Endodermal cell (in vitro differentiated cells): Measurements from ENCODE around the gene RPL13A. TPM values are rescaled to one million over a fixed set of nuclear protein-coding genes. Genes with fewer than 3 reads are reported as not detected.

Experiments
- DNase-seq: peaks from one replicate; pipeline ENCODE4 v3.0.0-alpha.2; 2017
- H3K27ac ChIP-seq: 2 replicates; pipeline ENCODE4 v1.5.1; 2013; ENCODE audit warnings: mild to moderate bottlenecking, low read depth, low read length, moderate library complexity
- H3K27me3 ChIP-seq: 2 replicates; pipeline ENCODE4 v1.6.1; 2013; ENCODE audit warnings: mild to moderate bottlenecking, low read length, moderate library complexity; ENCODE audit not compliant: insufficient read depth, control insufficient read depth, poor library complexity, severe bottlenecking
- H3K36me3 ChIP-seq: 2 replicates; pipeline ENCODE4 v1.7.0; 2013; ENCODE audit warnings: mild to moderate bottlenecking, low read length, moderate library complexity; ENCODE audit not compliant: control insufficient read depth, insufficient read depth
- H3K4me1 ChIP-seq: one replicate; pipeline ENCODE4 v1.7.0; 2013; ENCODE audit warnings: low read length; ENCODE audit not compliant: control insufficient read depth, insufficient read depth
- H3K4me3 ChIP-seq: 2 replicates; pipeline ENCODE4 v1.5.1; 2013; ENCODE audit warnings: mild to moderate bottlenecking, low read length, moderate library complexity
- H3K9ac ChIP-seq: 2 replicates; pipeline ENCODE4 v1.6.1; 2013; ENCODE audit warnings: mild to moderate bottlenecking, low read length, moderate library complexity; ENCODE audit not compliant: poor library complexity, severe bottlenecking; ENCODE audit errors: extremely low read depth
- H3K9me3 ChIP-seq: 2 replicates; pipeline ENCODE4 v1.6.1; 2013; ENCODE audit warnings: mild to moderate bottlenecking, low read length, moderate library complexity; ENCODE audit not compliant: control insufficient read depth
- H3K27ac Mint-ChIP-seq: 2 replicates; pipeline ENCODE4 v1.8.0; 2020; ENCODE audit warnings: mixed read lengths
- H3K27me3 Mint-ChIP-seq: 2 replicates; pipeline ENCODE4 v1.8.0; 2021; ENCODE audit warnings: mild to moderate bottlenecking, mixed read lengths; ENCODE audit not compliant: insufficient read depth
- H3K36me3 Mint-ChIP-seq: 2 replicates; pipeline ENCODE4 v1.8.0; 2020; ENCODE audit warnings: low read depth, mixed read lengths
- H3K4me1 Mint-ChIP-seq: 2 replicates; pipeline ENCODE4 v1.8.0; 2020; ENCODE audit warnings: mixed read lengths
- H3K4me3 Mint-ChIP-seq: 2 replicates; pipeline ENCODE4 v1.8.0; 2020; ENCODE audit warnings: mild to moderate bottlenecking, moderate library complexity, mixed read lengths
- H3K9me3 Mint-ChIP-seq: 2 replicates; pipeline ENCODE4 v1.8.0; 2020; ENCODE audit warnings: mild to moderate bottlenecking, mixed read lengths
- WGBS, 2 experiments: methylation state at CpG; one replicate each; pipeline versions ENCODE4 v1.1.5 to v1.1.7; 2013; ENCODE audit warnings: missing lambda C conversion rate in 2 of 2, mixed read lengths in 1 of 2; ENCODE audit not compliant: insufficient coverage in 1 of 2, insufficient read length in 1 of 2; 5-methylcytosine and 5-hydroxymethylcytosine counted together
- total RNA-seq, 2 donors: library from RNA; stranded (reverse); fragmentation: NEBNext Ultra II Directional in 1 of 2; extraction: Animal tissue kit (Norgen Biotek cat#: 25700) in 1 of 2; gene quantifications; 2 replicates in 1 of 2; 3 replicates in 1 of 2; pipeline ENCODE4 v1.2.1, GENCODE V29; 2021
- TF ChIP-seq, protein P1 (sequence below): fragments of 200-600 bp; sonication (generic); conservative IDR thresholded peaks from 2 replicates; pipeline ENCODE4 v1.5.0; 2021; ENCODE audit warnings: antibody characterized with exemption, mild to moderate bottlenecking

Gene RPL13A
- total RNA-seq, 2 donors from 2014 or later: 2,434 to 3,023 TPM

DNA sequence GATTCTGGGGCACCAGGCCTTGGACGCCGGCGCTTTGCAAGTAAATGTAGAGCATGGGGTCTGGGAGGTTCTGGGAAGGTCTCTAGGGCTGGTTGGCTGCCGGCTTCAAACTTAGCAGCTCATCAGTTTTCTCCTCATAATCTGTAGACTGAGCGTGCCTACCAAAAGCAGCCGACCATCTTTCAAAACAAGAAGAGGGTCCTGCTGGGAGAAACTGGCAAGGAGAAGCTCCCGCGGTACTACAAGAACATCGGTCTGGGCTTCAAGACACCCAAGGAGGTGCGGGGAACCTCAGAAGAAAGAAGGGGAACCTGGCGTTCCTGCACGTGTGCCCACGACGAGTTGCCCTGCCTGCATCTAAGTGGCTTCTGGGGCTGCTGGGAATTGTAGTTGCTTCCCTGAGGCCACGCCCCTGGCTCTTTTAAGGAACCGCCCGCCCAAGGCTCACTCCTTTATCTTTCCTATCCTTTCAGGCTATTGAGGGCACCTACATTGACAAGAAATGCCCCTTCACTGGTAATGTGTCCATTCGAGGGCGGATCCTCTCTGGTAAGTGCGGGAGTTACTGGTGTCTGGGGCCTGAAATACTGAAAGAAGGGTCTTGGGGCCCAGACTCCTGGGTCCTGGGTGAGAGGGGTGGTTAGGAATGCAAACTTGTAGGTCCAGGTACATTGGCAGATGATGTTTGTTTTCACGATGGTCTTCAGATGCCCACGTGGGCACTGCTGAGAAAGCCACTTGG, 9.8 kb downstream of the RPL13A start:
- peak overlapping the region; percentile 98 for H3K27ac Mint-ChIP-seq
- H3K36me3 ChIP-seq: peaks cover 41% of the 10 kb centered on the region
- H3K9ac ChIP-seq: peak overlapping the region; percentile 99
- H3K4me1 Mint-ChIP-seq: peaks cover 22% of the 10 kb centered on the region
- peak overlapping the region; percentile 94 for H3K4me3 Mint-ChIP-seq
- peaks cover 12% of the 10 kb centered on the region for H3K4me1 ChIP-seq
- H3K9me3 Mint-ChIP-seq: peaks cover 2% of the 10 kb centered on the region
- DNase-seq: peak; percentile 79
- WGBS, 2 experiments: 48 to 73% methylated on average over 14 to 22 of the region's 22 CpGs
- no peaks in the 10 kb centered on the region for H3K27me3 ChIP-seq
- peaks cover 39% of the 10 kb centered on the region for H3K36me3 Mint-ChIP-seq
- no peaks in the 10 kb centered on the region for H3K27me3 Mint-ChIP-seq
- H3K27ac ChIP-seq: peak overlapping the region; percentile 92
- TF ChIP-seq, protein P1, sequence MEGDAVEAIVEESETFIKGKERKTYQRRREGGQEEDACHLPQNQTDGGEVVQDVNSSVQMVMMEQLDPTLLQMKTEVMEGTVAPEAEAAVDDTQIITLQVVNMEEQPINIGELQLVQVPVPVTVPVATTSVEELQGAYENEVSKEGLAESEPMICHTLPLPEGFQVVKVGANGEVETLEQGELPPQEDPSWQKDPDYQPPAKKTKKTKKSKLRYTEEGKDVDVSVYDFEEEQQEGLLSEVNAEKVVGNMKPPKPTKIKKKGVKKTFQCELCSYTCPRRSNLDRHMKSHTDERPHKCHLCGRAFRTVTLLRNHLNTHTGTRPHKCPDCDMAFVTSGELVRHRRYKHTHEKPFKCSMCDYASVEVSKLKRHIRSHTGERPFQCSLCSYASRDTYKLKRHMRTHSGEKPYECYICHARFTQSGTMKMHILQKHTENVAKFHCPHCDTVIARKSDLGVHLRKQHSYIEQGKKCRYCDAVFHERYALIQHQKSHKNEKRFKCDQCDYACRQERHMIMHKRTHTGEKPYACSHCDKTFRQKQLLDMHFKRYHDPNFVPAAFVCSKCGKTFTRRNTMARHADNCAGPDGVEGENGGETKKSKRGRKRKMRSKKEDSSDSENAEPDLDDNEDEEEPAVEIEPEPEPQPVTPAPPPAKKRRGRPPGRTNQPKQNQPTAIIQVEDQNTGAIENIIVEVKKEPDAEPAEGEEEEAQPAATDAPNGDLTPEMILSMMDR: no peak
- peak overlapping the region; percentile 99 for H3K4me3 ChIP-seq
- no peaks in the 10 kb centered on the region for H3K9me3 ChIP-seq

DNA sequence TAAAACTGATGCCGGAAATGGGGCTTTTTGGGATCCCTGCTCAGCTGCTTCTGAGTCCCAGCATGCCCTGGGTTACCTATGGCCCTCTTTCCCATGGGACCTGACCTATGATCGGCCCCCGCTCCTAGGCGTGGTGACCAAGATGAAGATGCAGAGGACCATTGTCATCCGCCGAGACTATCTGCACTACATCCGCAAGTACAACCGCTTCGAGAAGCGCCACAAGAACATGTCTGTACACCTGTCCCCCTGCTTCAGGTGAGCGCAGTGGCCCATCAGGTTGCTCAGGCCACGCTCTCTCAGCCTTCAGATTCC, 10.3 kb downstream of the RPL13A start:
- no peaks in the 10 kb centered on the region for H3K27me3 Mint-ChIP-seq
- H3K9me3 Mint-ChIP-seq: peaks cover 2% of the 10 kb centered on the region
- Histone ChIP-seq H3K4me1 (peaks cover 12% of the 10 kb centered on the region), H3K9me3 (no peaks in the 10 kb centered on the region), H3K36me3 (peaks cover 36% of the 10 kb centered on the region), H3K27me3 (no peaks in the 10 kb centered on the region), H3K27ac (no peak overlapping the region), H3K4me3 (peak overlapping the region; percentile 99), H3K9ac (peak overlapping the region; percentile 41)
- no peak for DNase-seq
- peak overlapping the region; percentile 98 for H3K27ac Mint-ChIP-seq
- H3K4me1 Mint-ChIP-seq: peaks cover 22% of the 10 kb centered on the region
- 95 to 99% methylated on average over 12 of the region's 12 CpGs for WGBS, 2 experiments
- peaks cover 34% of the 10 kb centered on the region for H3K36me3 Mint-ChIP-seq
- H3K4me3 Mint-ChIP-seq: peak overlapping the region; percentile 94
- TF ChIP-seq, protein P1: no peak

DNA sequence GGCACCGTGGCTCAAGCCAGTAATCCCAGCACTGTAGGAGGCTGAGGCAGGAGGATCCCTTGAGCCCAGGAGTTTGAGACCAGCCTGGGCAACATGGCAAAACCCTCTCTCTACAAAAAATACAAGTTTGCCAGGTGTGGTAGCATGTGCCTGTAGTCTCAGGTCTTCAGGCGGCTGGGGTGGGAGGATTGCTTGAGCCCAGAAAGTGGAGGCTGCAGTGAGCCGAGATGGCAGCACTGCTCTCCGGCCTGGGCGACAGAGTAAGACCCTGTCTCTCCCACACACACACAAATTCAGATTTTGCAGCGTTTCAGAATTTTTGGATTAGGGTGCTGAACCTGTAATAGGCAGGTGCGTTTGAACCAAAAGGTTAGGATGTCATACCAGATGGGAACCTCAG, 11.1 kb downstream of the RPL13A start:
- Mint-ChIP-seq H3K9me3 (no peaks in the 10 kb centered on the region), H3K36me3 (peaks cover 31% of the 10 kb centered on the region), H3K4me3 (peak overlapping the region; percentile 94), H3K27ac (no peak overlapping the region), H3K27me3 (no peaks in the 10 kb centered on the region), H3K4me1 (peaks cover 22% of the 10 kb centered on the region)
- Histone ChIP-seq H3K36me3 (peaks cover 31% of the 10 kb centered on the region), H3K4me3 (peak overlapping the region; percentile 99), H3K27ac (no peak overlapping the region), H3K27me3 (no peaks in the 10 kb centered on the region), H3K9me3 (no peaks in the 10 kb centered on the region), H3K9ac (no peak overlapping the region), H3K4me1 (peaks cover 12% of the 10 kb centered on the region)
- 98 to 100% methylated on average over 4 to 7 of the region's 7 CpGs for WGBS, 2 experiments
- DNase-seq: no peak
- TF ChIP-seq, protein P1: no peak
